ENCODE data around the gene MYL12B. TPM values are rescaled to one million over a fixed set of nuclear protein-coding genes. Genes with fewer than 3 reads are reported as not detected.
"Not testable (repeated sequence)": the region's sequence is repeated elsewhere in the genome, so short reads cannot be mapped to it uniquely, and the experiment has no call there.

MYL12B gene
- total and polyA plus RNA-seq, 12 donors: 259 to 810 (median 446) TPM

- Histone ChIP-seq H3K4me1 (replicated peaks in 1 of 2) (peaks cover under 1 to 6% of the 10 kb centered on the region in 2 donors), H3K4me3 (no peak overlapping the region), H3K27ac (no peak overlapping the region), H3K36me3 (replicated peaks in 1 of 2) (no peaks in the 10 kb centered on the region), H3K27me3 (no peaks in the 10 kb centered on the region), H3K9me3 (replicated peaks in 1 of 3) (no peaks in the 10 kb centered on the region)
- DNase-seq: no peak
- intact Hi-C loops (cut with DNase I): no loop called here
- no peak for TF ChIP-seq CTCF (IDR thresholded peaks at IDR 0.05)
- TF ChIP-seq POLR2A (IDR thresholded peaks at IDR 0.05): no peak
- WGBS, 4 donors: 72 to 91% (median 87%) methylated on average over 2 of the region's 2 CpGs
These were observed 43.1 kb upstream of the MYL12B start for GRCh38 chr18:3218819-3219218.

GRCh38 chr18:3219241-3219630, 42.7 kb upstream of the MYL12B start:
- Histone ChIP-seq H3K4me1 (replicated peaks in 1 of 2) (peaks cover 0 to 6% of the 10 kb centered on the region in 2 donors), H3K9me3 (replicated peaks in 1 of 3) (no peaks in the 10 kb centered on the region), H3K4me3 (no peak overlapping the region), H3K27ac (peak overlapping the region in 1 of 5 donors; percentile 21), H3K27me3 (no peaks in the 10 kb centered on the region), H3K36me3 (replicated peaks in 1 of 2) (no peaks in the 10 kb centered on the region)
- 71 to 83% (median 78%) methylated on average over 8 of the region's 8 CpGs for WGBS, 4 donors
- TF ChIP-seq CTCF (IDR thresholded peaks at IDR 0.05): no peak
- no peak for TF ChIP-seq POLR2A (IDR thresholded peaks at IDR 0.05)
- no peak for DNase-seq
- intact Hi-C loops (cut with DNase I): no loop called here

- no peak for TF ChIP-seq CTCF (IDR thresholded peaks at IDR 0.05)
- no peak for TF ChIP-seq POLR2A (IDR thresholded peaks at IDR 0.05)
- no peak within 1 kb of the TSS for H3K4me3 ChIP-seq
- intact Hi-C loops (cut with DNase I): no loop called here
- peaks cover 0 to 6% of the 10 kb centered on the region in 2 donors for H3K4me1 ChIP-seq (replicated peaks in 1 of 2)
- H3K9me3 ChIP-seq (replicated peaks in 1 of 3): no peaks in the 10 kb centered on the region
- DNase-seq: no peak
- peak within 1 kb of the TSS in 1 of 5 donors; percentile 21 for H3K27ac ChIP-seq
- no peaks in the 10 kb centered on the region for H3K36me3 ChIP-seq (replicated peaks in 1 of 2)
- WGBS, 4 donors: 70 to 76% (median 75%) methylated on average over 9 of the region's 9 CpGs
- no peaks in the 10 kb centered on the region for H3K27me3 ChIP-seq
These were observed 42.1 kb upstream of the MYL12B start, which contains the start of gene MYOM1 for GRCh38 chr18:3219631-3220335. TSS of gene MYOM1 (minus strand) at chr18:3219968. CDS start at chr18:3215223, 4,745 bp downstream.

GRCh38 chr18:3220868-3221267, 41.1 kb upstream of the MYL12B start:
- H3K4me1 ChIP-seq (replicated peaks in 1 of 2); DNase-seq; H3K27me3 ChIP-seq; intact Hi-C loops (cut with DNase I); H3K9me3 ChIP-seq (replicated peaks in 1 of 3); H3K36me3 ChIP-seq (replicated peaks in 1 of 2); H3K4me3 ChIP-seq; H3K27ac ChIP-seq: not testable (repeated sequence)
- WGBS, 4 donors: 90 to 96% (median 92%) methylated on average over 4 of the region's 4 CpGs

GRCh38 chr18:3221496-3221895, 40.4 kb upstream of the MYL12B start:
- H3K36me3 ChIP-seq (replicated peaks in 1 of 2): no peaks in the 10 kb centered on the region
- DNase-seq: no peak
- peaks cover 0 to 6% of the 10 kb centered on the region in 2 donors for H3K4me1 ChIP-seq (replicated peaks in 1 of 2)
- H3K9me3 ChIP-seq (replicated peaks in 1 of 3): no peaks in the 10 kb centered on the region
- H3K27me3 ChIP-seq: no peaks in the 10 kb centered on the region
- TF ChIP-seq CTCF (IDR thresholded peaks at IDR 0.05): no peak
- no peak for TF ChIP-seq POLR2A (IDR thresholded peaks at IDR 0.05)
- no peak overlapping the region for H3K27ac ChIP-seq
- no peak overlapping the region for H3K4me3 ChIP-seq
- intact Hi-C loops (cut with DNase I): no loop called here
- WGBS, 4 donors: 89 to 95% (median 92%) methylated on average over 6 of the region's 6 CpGs

Data from adrenal gland (tissue), 12 donors.